ENCODE results near the gene MGP.

MGP gene

DNA sequence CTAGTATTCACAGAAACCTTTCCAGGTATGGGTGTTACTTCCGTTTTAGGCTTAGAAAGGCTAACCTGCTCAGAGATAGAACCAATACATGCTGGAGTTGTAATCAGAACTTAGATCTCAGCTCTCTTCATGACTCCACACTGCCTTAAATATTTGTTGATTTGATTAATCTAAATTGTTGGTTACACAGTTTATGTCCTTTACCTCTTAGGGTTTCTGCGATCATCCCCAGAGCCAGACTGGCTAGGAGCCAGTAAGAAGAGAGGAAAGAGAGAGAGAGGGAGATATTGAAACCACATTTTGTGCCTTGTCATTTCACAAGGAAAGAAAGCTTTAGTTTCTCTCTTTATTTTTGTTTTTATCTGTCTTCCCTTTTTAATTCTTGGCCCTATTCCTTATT is 16.8 kb upstream of the MGP start:
- Histone ChIP-seq H3K4me3 (ENCODE audit: low read length) (no peak overlapping the region), H3K4me1 (ENCODE audit: insufficient read depth, low read length) (no peaks in the 10 kb centered on the region), H3K9ac (ENCODE audit: low read depth, low read length) (no peak overlapping the region), H3K36me3 (ENCODE audit: insufficient read depth, low read length) (no peaks in the 10 kb centered on the region), H3K27ac (ENCODE audit: low read depth, low read length) (no peak overlapping the region), H3K27me3 (ENCODE audit: insufficient read depth, low read length) (no peaks in the 10 kb centered on the region), H3K9me3 (ENCODE audit: insufficient read depth, low read depth, low read length) (no peaks in the 10 kb centered on the region)
- 100% methylated on average over 2 of the region's 2 CpGs for WGBS

DNA sequence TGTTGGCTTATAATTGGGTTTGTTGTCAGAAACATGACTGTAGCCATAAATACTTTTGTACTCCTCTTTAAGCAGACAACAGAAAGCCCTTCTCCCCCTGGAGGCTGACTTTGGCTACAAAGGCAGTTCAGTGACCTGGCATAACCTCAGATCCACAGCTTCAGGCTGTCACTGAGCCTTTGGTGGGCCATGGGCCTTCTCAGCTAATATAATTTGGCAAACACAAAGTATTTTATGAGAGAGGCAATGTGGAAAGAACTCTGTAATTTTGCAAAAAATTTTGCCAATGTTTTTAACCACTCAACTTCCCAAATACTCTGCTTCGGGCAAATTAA is 15.5 kb upstream of the MGP start:
- Histone ChIP-seq H3K27me3 (ENCODE audit: insufficient read depth, low read length) (no peaks in the 10 kb centered on the region), H3K9ac (ENCODE audit: low read depth, low read length) (no peak overlapping the region), H3K4me1 (ENCODE audit: insufficient read depth, low read length) (no peaks in the 10 kb centered on the region), H3K27ac (ENCODE audit: low read depth, low read length) (no peak overlapping the region), H3K4me3 (ENCODE audit: low read length) (no peak overlapping the region), H3K36me3 (ENCODE audit: insufficient read depth, low read length) (no peaks in the 10 kb centered on the region), H3K9me3 (ENCODE audit: insufficient read depth, low read depth, low read length) (no peaks in the 10 kb centered on the region)
- WGBS, result 96% methylated on average over 1 of the region's 1 CpG

DNA sequence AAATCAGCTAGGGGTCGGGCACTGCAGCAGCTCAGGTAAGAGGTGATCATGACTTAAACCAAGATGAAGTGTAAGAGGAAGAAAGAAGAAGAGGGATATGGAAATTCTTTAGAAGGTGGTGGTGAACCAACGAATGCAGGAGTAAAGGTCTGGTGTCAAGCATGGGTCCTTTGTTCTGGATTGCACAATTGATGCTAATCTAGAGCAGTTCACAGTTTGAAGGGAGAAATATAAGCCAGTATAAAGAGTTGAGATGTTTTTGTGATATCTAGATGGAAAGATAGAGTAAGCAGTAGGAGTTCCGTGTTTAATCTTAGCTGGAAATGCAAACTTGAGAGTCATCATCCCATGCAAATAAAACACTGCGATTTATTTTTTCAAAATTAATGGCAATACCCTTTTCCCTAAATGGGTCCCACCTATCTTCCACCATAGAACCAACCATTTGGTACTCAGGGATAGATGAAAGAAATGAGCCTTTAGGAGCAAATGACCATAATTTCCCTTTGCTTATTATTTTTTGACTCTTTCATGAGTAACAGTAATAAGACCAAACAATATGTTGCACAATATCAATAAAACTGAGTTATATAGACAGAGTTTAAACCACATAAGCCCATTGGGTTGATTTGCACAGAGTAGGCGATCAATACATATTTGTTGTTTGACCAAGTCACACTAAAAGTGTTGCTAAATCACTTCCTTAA is 15.0 kb upstream of the MGP start:
- Histone ChIP-seq H3K9ac (ENCODE audit: low read depth, low read length) (no peak overlapping the region), H3K4me3 (ENCODE audit: low read length) (no peak overlapping the region), H3K9me3 (ENCODE audit: insufficient read depth, low read depth, low read length) (no peaks in the 10 kb centered on the region), H3K27me3 (ENCODE audit: insufficient read depth, low read length) (no peaks in the 10 kb centered on the region), H3K36me3 (ENCODE audit: insufficient read depth, low read length) (no peaks in the 10 kb centered on the region), H3K27ac (ENCODE audit: low read depth, low read length) (no peak overlapping the region), H3K4me1 (ENCODE audit: insufficient read depth, low read length) (no peaks in the 10 kb centered on the region)
- 90% methylated on average over 4 of the region's 5 CpGs for WGBS

DNA sequence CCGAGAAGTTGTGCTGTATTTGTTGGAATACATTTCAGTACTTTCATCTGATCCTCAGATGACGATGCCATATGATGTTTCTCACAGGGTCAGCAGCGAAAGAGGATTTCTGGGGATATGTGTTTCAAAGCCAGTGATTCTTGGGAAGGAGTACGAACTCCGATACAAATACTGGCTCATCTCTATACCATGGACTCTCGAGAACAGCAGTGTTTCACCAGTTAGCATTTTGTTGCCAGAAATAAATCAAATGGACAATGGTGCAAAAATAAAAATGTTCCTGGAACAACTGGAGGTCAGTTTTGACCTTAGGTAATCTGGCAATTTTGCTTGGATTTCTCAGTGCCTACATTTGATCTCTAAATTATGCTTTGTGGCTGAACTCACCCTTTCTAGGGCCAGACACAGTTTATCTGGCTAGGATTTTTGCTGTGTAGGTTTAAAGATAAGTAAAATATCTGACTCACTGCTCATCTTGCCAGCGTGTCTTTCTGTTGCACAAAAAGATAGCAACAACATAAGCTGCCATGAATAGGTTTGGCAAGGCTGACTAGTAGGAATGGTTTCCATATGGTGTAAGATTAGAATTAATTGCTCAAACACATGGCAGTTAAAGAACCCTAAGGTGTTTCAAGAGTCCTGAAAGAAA is 11.0 kb upstream of the MGP start:
- 98% methylated on average over 7 of the region's 7 CpGs for WGBS
- H3K27me3 ChIP-seq (ENCODE audit: insufficient read depth, low read length), result no peaks in the 10 kb centered on the region
- no peaks in the 10 kb centered on the region for H3K4me1 ChIP-seq (ENCODE audit: insufficient read depth, low read length)
- no peak overlapping the region for H3K9ac ChIP-seq (ENCODE audit: low read depth, low read length)
- no peaks in the 10 kb centered on the region for H3K9me3 ChIP-seq (ENCODE audit: insufficient read depth, low read depth, low read length)
- H3K36me3 ChIP-seq (ENCODE audit: insufficient read depth, low read length), result no peaks in the 10 kb centered on the region
- H3K27ac ChIP-seq (ENCODE audit: low read depth, low read length), result no peak overlapping the region
- H3K4me3 ChIP-seq (ENCODE audit: low read length), result no peak overlapping the region

DNA sequence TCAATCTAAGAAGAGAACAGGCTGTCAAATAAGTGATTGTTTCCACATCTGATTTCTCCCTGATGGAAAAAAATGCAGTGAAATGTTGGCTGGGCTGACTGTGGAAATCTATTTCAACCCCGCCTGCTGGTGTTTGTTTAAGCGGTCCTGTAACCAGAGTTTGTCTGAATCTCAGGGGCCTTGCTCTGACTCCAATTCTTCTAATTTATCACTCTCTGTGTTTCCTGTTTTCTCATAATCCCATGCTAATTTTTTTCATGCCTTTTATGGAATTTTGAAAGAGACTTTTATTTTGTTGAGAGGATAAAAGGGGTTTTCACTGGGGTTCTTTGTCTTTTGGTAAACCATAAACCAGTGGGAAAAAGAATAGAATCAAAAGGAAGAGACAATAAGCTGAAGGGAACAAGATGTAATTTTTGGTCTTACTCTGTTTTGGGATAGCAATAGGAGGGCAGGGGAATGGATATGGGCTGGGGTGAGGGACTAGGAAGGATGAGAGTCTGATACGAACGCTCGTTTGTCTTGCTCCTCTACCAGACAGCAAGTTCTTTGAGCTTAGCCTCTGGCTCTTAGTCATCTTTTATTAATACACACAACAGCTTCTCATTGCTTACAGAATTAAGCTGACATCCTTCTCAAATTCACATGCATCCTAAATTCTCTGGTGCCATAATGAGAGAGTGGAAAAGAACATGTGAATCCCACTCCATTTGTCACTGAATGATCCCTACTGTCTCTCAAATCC is 8.0 kb upstream of the MGP start:
- Histone ChIP-seq H3K4me1 (ENCODE audit: insufficient read depth, low read length) (no peaks in the 10 kb centered on the region; the same call in 1 of the 2 replicates), H3K27me3 (ENCODE audit: insufficient read depth, low read length) (no peaks in the 10 kb centered on the region), H3K36me3 (ENCODE audit: insufficient read depth, low read length) (no peaks in the 10 kb centered on the region), H3K9ac (ENCODE audit: low read depth, low read length) (no peak overlapping the region), H3K9me3 (ENCODE audit: insufficient read depth, low read depth, low read length) (no peaks in the 10 kb centered on the region), H3K4me3 (ENCODE audit: low read length) (no peak overlapping the region), H3K27ac (ENCODE audit: low read depth, low read length) (no peak overlapping the region)
- 96% methylated on average over 5 of the region's 5 CpGs for WGBS

DNA sequence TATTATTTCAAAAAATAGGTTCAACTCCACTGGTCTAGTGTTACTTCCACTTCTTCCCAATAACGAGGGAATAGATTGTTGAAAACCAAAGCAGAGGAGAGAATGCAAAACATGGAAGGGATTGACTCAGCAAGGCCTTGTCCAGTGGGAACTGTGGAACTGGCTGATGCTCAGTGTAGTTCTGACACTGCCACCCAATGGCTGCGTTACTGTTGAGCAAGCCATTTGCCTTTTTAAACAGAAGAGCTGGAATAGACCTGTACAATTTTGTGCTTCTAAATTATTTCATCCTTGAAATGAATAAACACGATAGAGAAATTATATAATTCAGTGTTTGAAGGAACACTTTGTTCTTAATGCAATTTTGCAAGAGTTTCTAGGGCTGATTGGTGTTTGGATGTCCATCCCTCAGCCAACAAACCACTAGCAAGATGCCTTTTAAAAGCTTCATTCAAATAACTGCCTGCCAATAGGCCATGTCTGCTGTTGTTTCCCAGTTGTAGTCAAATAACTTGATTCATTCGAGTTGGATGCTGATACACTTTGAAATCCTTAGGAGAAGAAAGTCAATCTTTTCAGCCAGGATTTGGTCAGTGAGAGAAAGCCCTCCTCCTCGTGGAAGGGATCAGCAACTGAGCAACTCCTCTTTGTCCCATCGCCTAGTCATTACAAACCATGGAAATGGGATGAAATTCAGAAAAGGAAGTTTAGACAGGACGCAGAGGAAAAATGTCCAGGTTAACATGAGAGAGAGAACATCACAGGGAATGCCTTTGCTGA is 7.3 kb upstream of the MGP start:
- 91% methylated on average over 7 of the region's 7 CpGs for WGBS
- Histone ChIP-seq H3K4me3 (ENCODE audit: low read length) (no peak overlapping the region), H3K9ac (ENCODE audit: low read depth, low read length) (no peak overlapping the region), H3K27ac (ENCODE audit: low read depth, low read length) (no peak overlapping the region), H3K4me1 (ENCODE audit: insufficient read depth, low read length) (no peaks in the 10 kb centered on the region; the same call in 1 of the 2 replicates), H3K27me3 (ENCODE audit: insufficient read depth, low read length) (no peaks in the 10 kb centered on the region), H3K9me3 (ENCODE audit: insufficient read depth, low read depth, low read length) (no peaks in the 10 kb centered on the region), H3K36me3 (ENCODE audit: insufficient read depth, low read length) (no peaks in the 10 kb centered on the region)

DNA sequence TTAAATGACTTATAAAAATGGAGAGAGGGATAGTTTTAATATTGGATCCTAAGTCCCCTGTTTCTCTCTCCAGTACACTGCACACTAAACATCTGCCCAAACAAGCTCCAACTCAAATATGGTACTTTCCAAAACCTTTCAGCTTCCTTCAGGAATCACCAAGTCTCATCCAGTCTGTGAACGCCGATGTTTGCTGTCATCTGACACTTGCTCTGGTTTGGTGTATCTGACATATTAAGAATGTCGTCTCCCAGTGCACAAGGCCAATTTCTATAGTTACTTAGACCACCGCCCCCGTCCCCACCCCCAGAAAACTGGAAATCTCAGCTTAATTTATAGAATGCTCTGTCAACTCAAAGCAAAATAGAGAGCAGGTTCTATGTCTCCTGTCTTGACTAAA is 5.0 kb upstream of the MGP start:
- Histone ChIP-seq H3K36me3 (ENCODE audit: insufficient read depth, low read length) (no peaks in the 10 kb centered on the region), H3K9ac (ENCODE audit: low read depth, low read length) (no peak overlapping the region), H3K4me3 (ENCODE audit: low read length) (no peak overlapping the region), H3K27me3 (ENCODE audit: insufficient read depth, low read length) (no peaks in the 10 kb centered on the region), H3K9me3 (ENCODE audit: insufficient read depth, low read depth, low read length) (no peaks in the 10 kb centered on the region), H3K27ac (ENCODE audit: low read depth, low read length) (no peak overlapping the region), H3K4me1 (ENCODE audit: insufficient read depth, low read length) (no peaks in the 10 kb centered on the region; the same call in 1 of the 2 replicates)
- 93% methylated on average over 5 of the region's 5 CpGs for WGBS

DNA sequence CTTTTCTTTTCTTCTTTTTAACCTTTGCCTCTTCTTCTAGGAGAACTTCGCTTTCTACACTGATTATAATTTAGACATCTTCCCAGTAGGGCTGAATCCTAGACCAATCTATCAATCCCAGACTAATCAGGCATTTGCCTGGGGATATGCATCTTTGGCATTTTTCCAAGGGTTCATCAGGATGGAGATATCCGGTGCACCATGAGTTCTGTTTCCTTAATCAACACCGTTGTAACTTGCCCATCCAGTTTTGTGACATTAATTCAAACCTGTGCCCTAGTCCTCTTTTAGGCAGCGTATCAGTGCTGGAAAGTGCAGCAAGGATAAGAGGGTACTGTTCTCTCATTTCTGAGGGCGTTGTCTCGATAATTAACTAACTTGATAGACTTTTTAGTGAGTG is 617 bp upstream of the MGP start:
- H3K9me3 ChIP-seq (ENCODE audit: insufficient read depth, low read depth, low read length), result no peaks in the 10 kb centered on the region
- no peaks in the 10 kb centered on the region; the same call in 1 of the 2 replicates for H3K4me1 ChIP-seq (ENCODE audit: insufficient read depth, low read length)
- no peaks in the 10 kb centered on the region for H3K27me3 ChIP-seq (ENCODE audit: insufficient read depth, low read length)
- no peak overlapping the region for H3K27ac ChIP-seq (ENCODE audit: low read depth, low read length)
- H3K9ac ChIP-seq (ENCODE audit: low read depth, low read length), result no peak overlapping the region
- WGBS, result 93% methylated on average over 6 of the region's 6 CpGs
- H3K36me3 ChIP-seq (ENCODE audit: insufficient read depth, low read length), result no peaks in the 10 kb centered on the region
- H3K4me3 ChIP-seq (ENCODE audit: low read length), result no peak overlapping the region

DNA sequence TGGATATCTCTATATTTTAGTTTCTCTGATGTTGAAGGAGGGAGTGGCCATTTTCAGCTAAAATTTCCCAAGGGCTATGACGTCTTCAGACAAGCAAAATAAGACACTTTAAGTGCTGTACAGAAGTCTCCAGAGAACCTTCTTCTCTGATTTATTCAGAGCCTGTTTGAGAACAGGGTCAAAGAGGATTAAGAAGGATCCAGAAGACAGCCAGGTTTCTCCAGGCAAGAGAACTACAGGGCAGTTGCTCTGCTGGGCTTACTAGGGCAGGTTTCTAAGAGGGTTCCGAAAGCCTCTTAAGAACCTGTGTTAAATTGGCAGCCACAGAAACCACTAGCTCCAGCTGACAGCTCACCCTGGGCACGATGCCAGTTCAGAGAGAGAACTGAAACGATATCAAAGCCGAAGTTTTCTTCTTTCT is 1.2 kb downstream of the MGP start:
- Histone ChIP-seq H3K27me3 (ENCODE audit: insufficient read depth, low read length) (no peaks in the 10 kb centered on the region), H3K9me3 (ENCODE audit: insufficient read depth, low read depth, low read length) (no peaks in the 10 kb centered on the region), H3K4me1 (ENCODE audit: insufficient read depth, low read length) (no peaks in the 10 kb centered on the region; the same call in 1 of the 2 replicates), H3K9ac (ENCODE audit: low read depth, low read length) (no peak overlapping the region), H3K27ac (ENCODE audit: low read depth, low read length) (no peak overlapping the region), H3K36me3 (ENCODE audit: insufficient read depth, low read length) (no peaks in the 10 kb centered on the region), H3K4me3 (ENCODE audit: low read length) (no peak overlapping the region)
- WGBS, result 92% methylated on average over 5 of the region's 5 CpGs

DNA sequence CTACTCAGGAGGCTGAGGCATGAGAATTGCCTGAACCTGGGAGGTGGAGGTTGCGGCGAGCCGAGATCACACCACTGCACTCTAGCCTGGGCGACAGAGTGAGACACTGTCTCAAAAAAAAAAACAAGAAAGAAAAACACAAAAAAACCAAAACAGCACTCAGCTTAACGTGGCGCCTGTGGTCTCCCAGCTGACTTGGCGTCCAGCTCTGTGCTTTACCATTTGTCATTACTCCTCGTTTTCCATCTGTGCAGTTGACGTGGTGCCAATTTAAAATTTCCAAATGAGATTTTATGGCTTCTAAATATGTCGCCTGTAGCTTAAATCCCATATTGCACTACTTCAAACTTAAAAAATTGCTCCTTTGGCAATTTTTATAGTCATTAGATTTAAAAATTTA is 2.0 kb downstream of the MGP start:
- Histone ChIP-seq H3K4me3 (ENCODE audit: low read length) (no peak overlapping the region), H3K27ac (ENCODE audit: low read depth, low read length) (no peak overlapping the region), H3K27me3 (ENCODE audit: insufficient read depth, low read length) (no peaks in the 10 kb centered on the region), H3K9ac (ENCODE audit: low read depth, low read length) (no peak overlapping the region), H3K9me3 (ENCODE audit: insufficient read depth, low read depth, low read length) (no peaks in the 10 kb centered on the region), H3K36me3 (ENCODE audit: insufficient read depth, low read length) (no peaks in the 10 kb centered on the region), H3K4me1 (ENCODE audit: insufficient read depth, low read length) (no peaks in the 10 kb centered on the region)
- 94% methylated on average over 10 of the region's 10 CpGs for WGBS
